CD4-positive, alpha-beta T cell (primary cell): ENCODE measurements around the gene HSCB. TPM values are rescaled to one million over a fixed set of nuclear protein-coding genes. Genes with fewer than 3 reads are reported as not detected.

Source experiments
- ATAC-seq: fragments of 200-7000 bp; cut with Tn5 transposase; one replicate; pipeline ENCODE4 v1.10.0; 2022; ENCODE audit warnings: mild to moderate bottlenecking; ENCODE audit not compliant: poor library complexity
- CTCF ChIA-PET: fragments of 350-600 bp; sonication (Branson Sonifier 250); formaldehyde crosslinking; loops from one replicate; lab custom pipeline; 2021; ENCODE audit warnings: antibody characterized with exemption, inconsistent platforms; lab: Charles Lee
- POLR2A ChIA-PET: fragments of 350-600 bp; sonication (Branson Sonifier 250); formaldehyde crosslinking; loops from one replicate; lab custom pipeline; 2021; ENCODE audit warnings: antibody characterized with exemption, inconsistent platforms; lab: Charles Lee
- DNase-seq, 14 experiments: peaks; one replicate each; pipeline ENCODE4 v3.0.0-alpha.2; 2013 to 2020; ENCODE audit warnings: mixed read lengths in 2 of 14
- H3K27ac ChIP-seq, 2 donors: one replicate each; pipeline versions ENCODE4 v1.5.1 to v1.7.0; 2013; ENCODE audit warnings: low read length in 2 of 2, low read depth in 1 of 2, mild to moderate bottlenecking in 1 of 2
- H3K27me3 ChIP-seq, 2 experiments: 1 replicate in 1 of 2; 2 replicates in 1 of 2; pipeline versions ENCODE4 v1.6.1 to v1.7.0; 2013; ENCODE audit warnings: low read length in 2 of 2, control low read depth in 1 of 2, mild to moderate bottlenecking in 1 of 2, moderate library complexity in 1 of 2; ENCODE audit not compliant: insufficient read depth in 2 of 2, control insufficient read depth in 1 of 2
- H3K36me3 ChIP-seq: one replicate; pipeline ENCODE4 v1.6.1; 2013; ENCODE audit warnings: low read length, control low read depth; ENCODE audit not compliant: insufficient read depth
- H3K4me1 ChIP-seq: one replicate; pipeline ENCODE4 v1.6.1; 2013; ENCODE audit warnings: low read length, control low read depth; ENCODE audit not compliant: insufficient read depth
- H3K4me3 ChIP-seq: one replicate; pipeline ENCODE4 v1.5.1; 2013; ENCODE audit warnings: mild to moderate bottlenecking, low read length, moderate library complexity
- H3K9me3 ChIP-seq, 2 experiments: 1 replicate in 1 of 2; 2 replicates in 1 of 2; pipeline versions ENCODE4 v1.6.1 to v1.7.0; 2013; ENCODE audit warnings: low read length in 2 of 2, mild to moderate bottlenecking in 2 of 2, control low read depth in 1 of 2, moderate library complexity in 1 of 2; ENCODE audit not compliant: control insufficient read depth in 1 of 2, insufficient read depth in 1 of 2
- H3K27ac Mint-ChIP-seq: one replicate; pipeline ENCODE4 v1.8.0; 2020; ENCODE audit warnings: mixed read lengths
- H3K27me3 Mint-ChIP-seq: one replicate; pipeline ENCODE4 v1.8.0; 2021; ENCODE audit warnings: mixed read lengths
- H3K36me3 Mint-ChIP-seq: one replicate; pipeline ENCODE4 v1.8.0; 2021; ENCODE audit warnings: low read depth, mixed read lengths
- H3K4me1 Mint-ChIP-seq: one replicate; pipeline ENCODE4 v1.8.0; 2021; ENCODE audit warnings: low read depth, mixed read lengths
- H3K4me3 Mint-ChIP-seq: one replicate; pipeline ENCODE4 v1.8.0; 2020; ENCODE audit warnings: mild to moderate bottlenecking, mixed read lengths
- H3K9me3 Mint-ChIP-seq: one replicate; pipeline ENCODE4 v1.8.0; 2020; ENCODE audit warnings: mixed read lengths
- CTCF ChIP-seq: fragments of 200-600 bp; IDR thresholded peaks from one replicate; pipeline ENCODE4 v1.8.0; 2022; ENCODE audit warnings: antibody characterized with exemption, mild to moderate bottlenecking
- intact Hi-C, 2 experiments: fragments of 100-400 bp; cut with DNase I in 1 of 2; cut with micrococcal nuclease in 1 of 2; formaldehyde crosslinking; loops; one replicate each; pipeline versions ENCODE4 v1.15.1 to v1.9.0; 2023 to 2025; cut with DNase I, micrococcal nuclease
- total RNA-seq, 174 experiments: library from RNA in 2 of 174; stranded (reverse) in 2 of 174; gene quantifications; one replicate each; pipeline ENCODE4 v1.2.3 and lab custom pipeline; 2021 to 2026

HSCB gene
- total RNA-seq, 2 experiments from 2014 or later, result 3.4 to 3.7 TPM

DNA sequence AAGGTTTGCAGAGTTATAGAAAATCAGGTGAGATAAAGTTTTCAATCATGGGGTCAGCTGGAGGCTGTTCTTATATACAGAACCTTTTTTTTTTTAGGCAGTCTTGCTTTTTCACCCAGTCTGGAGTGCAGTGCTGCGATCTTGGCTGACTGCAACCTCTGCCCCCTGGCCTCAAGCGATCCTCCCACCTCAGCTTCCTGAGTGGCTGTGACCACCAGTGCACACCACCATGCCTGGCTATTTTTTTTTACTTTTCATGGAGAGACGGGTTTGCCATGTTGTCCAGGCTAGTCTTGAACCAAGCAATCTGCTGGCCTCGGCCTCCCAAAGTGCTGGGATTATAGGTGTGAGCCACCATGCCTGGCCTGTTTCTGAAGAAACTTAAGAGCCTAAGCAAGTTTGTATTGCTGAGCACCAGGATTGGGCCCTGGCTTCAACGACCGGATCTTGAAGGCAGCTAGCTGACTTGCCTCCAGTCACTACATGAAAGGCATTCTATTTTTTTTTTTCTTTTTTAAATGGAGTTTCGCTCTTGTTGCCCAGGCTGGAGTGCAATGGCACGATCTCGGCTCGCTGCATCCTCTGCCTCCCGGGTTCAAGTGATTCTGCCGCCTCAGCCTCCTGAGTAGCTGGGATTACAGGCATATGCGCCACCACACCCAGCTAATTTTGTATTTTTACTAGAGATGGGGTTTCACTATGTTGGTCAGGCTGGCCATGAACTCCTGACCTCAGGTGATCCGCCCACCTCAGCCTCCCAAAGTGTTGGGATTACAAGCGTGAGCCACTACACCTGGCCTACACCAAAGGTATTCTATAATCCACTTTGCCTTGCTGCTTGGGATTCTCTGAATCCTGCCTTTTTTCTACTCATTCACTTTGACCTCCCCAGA is 50.9 kb downstream of the HSCB start:
- H3K36me3 Mint-ChIP-seq, result peaks cover 75% of the 10 kb centered on the region
- no peak for TF ChIP-seq CTCF
- Histone ChIP-seq H3K4me3 (no peak overlapping the region), H3K36me3 (peaks cover 44% of the 10 kb centered on the region), H3K27ac (peak overlapping the region in 1 of 2 donors; percentile 39), H3K27me3 (no peaks in the 10 kb centered on the region), H3K9me3 (no peaks in the 10 kb centered on the region), H3K4me1 (peaks cover 50% of the 10 kb centered on the region)
- H3K4me3 Mint-ChIP-seq, result peak overlapping the region; percentile 14
- DNase-seq (no peak), ATAC-seq (no peak)
- intact Hi-C loops, result no loop called here
- ChIA-PET POLR2A (interaction anchor here (0.6 to 3.7 kb wide), 2 partner anchors 7 to 192 kb away, joined by 3 to 40 read pairs; partner anchors contain the start of gene XBP1), CTCF (interaction anchor here (5.1 kb wide), 1 partner anchor 37 kb away, joined by 22 read pairs; no protein-coding TSS in a partner anchor)
- no peaks in the 10 kb centered on the region for H3K27me3 Mint-ChIP-seq
- H3K9me3 Mint-ChIP-seq, result no peaks in the 10 kb centered on the region
- peak overlapping the region; percentile 4 for H3K27ac Mint-ChIP-seq
- H3K4me1 Mint-ChIP-seq, result peaks cover 71% of the 10 kb centered on the region

- ATAC-seq (no peak), DNase-seq (no peak)
- Mint-ChIP-seq H3K27ac (peak overlapping the region; percentile 35), H3K4me3 (no peak overlapping the region), H3K9me3 (no peaks in the 10 kb centered on the region), H3K36me3 (peaks cover 72% of the 10 kb centered on the region), H3K27me3 (no peaks in the 10 kb centered on the region), H3K4me1 (peaks cover 81% of the 10 kb centered on the region)
- TF ChIP-seq CTCF, result no peak
- Histone ChIP-seq H3K4me3 (no peak overlapping the region), H3K27ac (no peak overlapping the region), H3K36me3 (peaks cover 48% of the 10 kb centered on the region), H3K4me1 (peaks cover 60% of the 10 kb centered on the region), H3K9me3 (no peaks in the 10 kb centered on the region), H3K27me3 (no peaks in the 10 kb centered on the region)
- ChIA-PET POLR2A (interaction anchor here (0.8 to 2.2 kb wide), 2 partner anchors 18 to 36 kb away, joined by 3 to 6 read pairs; no protein-coding TSS in a partner anchor), CTCF (interaction anchor here (0.7 to 5.1 kb wide), 3 partner anchors 9 to 36 kb away, joined by 3 to 22 read pairs (median 3); no protein-coding TSS in a partner anchor)
- intact Hi-C loops, result no loop called here
Observed at GRCh38 chr22:28793976-28794584, 52.2 kb downstream of the HSCB start.

DNA sequence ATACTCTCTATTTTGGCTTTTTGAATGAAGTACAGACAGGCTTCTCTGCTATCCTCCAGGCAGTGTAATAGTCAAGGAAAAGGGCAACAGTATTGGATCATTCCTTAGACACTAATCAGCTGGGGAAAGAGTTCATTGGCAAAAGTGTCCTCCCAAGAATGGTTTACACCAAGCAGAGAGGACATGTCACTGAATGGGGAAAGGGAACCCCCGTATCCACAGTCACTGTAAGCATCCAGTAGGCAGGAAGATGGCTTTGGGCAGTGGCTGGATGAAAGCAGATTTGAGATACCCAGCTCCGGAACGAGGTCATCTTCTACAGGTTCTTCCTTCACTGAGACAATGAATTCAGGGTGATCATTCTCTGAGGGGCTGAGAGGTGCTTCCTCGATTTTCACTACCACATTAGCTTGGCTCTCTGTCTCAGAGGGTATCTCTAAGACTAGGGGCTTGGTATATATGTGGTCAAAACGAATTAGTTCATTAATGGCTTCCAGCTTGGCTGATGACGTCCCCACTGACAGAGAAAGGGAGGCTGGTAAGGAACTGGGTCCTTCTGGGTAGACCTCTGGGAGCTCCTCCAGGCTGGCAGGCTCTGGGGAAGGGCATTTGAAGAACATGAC is 53.3 kb downstream of the HSCB start:
- ChIA-PET POLR2A (interaction anchor here (0.7 to 2.2 kb wide), 3 partner anchors 10 to 34 kb away, joined by 3 to 6 read pairs (median 3); no protein-coding TSS in a partner anchor), CTCF (interaction anchor here (1.4 to 5.1 kb wide), 2 partner anchors 8 to 34 kb away, joined by 3 to 22 read pairs; no protein-coding TSS in a partner anchor)
- intact Hi-C loops, result loop anchor here (5.0 kb wide), 2 partner anchors 87 to 972 kb away; partner anchors contain the start of genes UQCR10 (in 1 of the 2), ZMAT5 (in 1 of the 2) and ZNRF3 (in 1 of the 2)
- Histone ChIP-seq H3K9me3 (no peaks in the 10 kb centered on the region), H3K4me1 (peaks cover 59% of the 10 kb centered on the region), H3K27me3 (no peaks in the 10 kb centered on the region), H3K4me3 (no peak overlapping the region), H3K36me3 (peaks cover 48% of the 10 kb centered on the region), H3K27ac (no peak overlapping the region)
- TF ChIP-seq CTCF, result no peak
- DNase-seq, result no peak
- Mint-ChIP-seq H3K4me3 (no peak overlapping the region), H3K27ac (peak overlapping the region; percentile 42), H3K4me1 (peaks cover 77% of the 10 kb centered on the region), H3K9me3 (no peaks in the 10 kb centered on the region), H3K36me3 (peaks cover 71% of the 10 kb centered on the region), H3K27me3 (no peaks in the 10 kb centered on the region)
- no peak for ATAC-seq
